ENCODE measurements around the gene WDFY4. TPM values are rescaled to one million over a fixed set of nuclear protein-coding genes. Genes with fewer than 3 reads are reported as not detected.

Gene WDFY4
- polyA plus RNA-seq, 5 donors, result 2.1 to 5.1 (median 4.5) TPM

DNA sequence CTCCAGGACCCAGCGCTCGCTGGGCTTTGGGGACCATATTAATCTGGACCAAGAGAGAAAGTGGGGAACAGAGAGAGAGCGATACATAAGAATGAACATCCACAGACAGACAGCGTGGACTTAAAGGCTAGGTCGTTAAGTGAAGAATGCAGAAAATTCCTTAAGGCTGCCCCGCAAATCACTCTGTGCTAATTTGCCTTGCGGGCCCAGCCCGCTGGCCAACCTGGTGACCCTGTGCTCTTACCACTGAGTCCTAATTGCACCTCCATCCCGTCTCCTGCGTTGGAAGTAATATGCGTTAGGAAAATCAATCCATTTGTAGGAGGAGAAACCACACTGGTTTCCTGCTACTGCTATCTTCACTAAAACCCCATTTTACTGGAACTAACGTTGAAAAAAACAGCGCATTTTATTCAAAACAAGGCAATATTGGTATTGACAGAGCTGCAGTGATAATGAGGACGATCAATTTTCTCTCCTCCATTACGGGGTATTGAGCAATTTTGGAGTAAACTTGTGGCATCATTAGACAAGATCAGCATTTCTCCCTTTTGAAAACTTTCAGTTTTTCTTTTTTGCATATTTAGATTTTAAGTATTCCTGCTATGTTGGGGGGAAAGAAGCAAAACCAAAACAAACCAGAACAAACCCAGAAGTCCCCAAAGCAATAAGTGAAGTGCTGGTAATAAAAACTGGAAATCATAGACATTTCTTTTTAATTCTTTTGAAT, 85.2 kb downstream of the WDFY4 start:
- no peak for DNase-seq

DNA sequence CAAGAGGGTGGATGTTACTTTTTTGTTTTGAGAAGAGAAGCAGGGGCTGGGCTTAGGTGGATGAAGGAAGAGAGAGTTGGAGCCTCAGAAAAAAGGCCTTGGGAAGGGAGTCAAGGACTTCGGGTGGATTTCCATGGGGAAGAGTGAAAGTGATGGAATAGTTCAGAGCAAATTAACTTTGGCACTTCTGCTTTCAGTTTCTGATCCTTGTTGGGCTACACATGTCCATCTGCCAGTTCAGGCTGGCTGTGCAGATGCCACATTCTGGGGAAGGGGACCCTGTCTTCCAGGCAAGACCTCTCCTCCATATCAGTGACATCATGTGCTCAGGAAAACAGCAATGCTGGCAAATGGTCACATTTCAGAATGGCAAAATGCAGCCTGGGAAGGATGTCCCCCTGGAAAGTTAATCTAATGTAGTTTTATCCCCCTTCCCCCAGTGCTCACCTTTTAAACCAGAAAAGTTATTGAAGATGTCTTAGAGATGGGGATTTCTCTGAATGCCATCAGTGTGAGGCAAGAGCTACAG, 86.0 kb downstream of the WDFY4 start:
- no peak for DNase-seq

DNA sequence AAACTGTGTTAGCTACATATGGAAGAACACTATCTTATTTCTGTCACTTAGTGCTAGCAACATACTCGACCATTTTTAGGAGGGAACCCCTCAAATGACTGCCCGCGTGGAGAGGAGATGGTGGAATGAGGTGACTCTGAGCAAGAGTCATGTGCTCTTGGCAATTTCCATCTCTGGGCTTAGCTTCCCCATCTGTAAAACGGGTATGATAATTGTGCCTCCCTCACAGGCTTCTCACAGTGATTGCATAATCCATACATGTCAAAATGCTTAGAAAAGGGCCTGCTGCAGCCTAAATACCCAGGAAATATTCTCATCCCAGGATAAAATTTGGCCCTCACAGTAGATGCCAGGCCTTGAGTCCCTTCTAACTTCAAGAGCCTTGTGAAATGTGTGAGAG, 86.6 kb downstream of the WDFY4 start:
- no peak for DNase-seq

DNA sequence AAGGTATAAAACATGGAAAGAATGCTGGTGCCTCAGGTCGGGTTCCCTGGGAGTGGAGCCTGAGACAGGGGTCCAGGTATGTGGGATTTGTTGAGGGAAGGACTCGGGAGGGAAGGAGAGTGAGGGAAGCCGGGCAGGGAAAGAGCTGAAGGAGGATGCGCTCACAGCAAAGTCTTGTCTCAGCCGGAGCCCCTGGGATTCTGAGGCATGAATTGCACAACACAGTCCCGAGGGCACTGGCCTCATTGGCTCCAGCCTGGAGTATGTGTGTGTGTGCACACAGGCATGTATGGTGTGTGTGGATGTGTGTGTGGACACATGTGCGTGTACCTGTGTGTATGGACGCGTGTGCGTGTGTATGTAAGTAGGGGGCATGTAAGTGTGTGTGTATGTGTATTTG, 87.4 kb downstream of the WDFY4 start:
- no peak for DNase-seq

DNA sequence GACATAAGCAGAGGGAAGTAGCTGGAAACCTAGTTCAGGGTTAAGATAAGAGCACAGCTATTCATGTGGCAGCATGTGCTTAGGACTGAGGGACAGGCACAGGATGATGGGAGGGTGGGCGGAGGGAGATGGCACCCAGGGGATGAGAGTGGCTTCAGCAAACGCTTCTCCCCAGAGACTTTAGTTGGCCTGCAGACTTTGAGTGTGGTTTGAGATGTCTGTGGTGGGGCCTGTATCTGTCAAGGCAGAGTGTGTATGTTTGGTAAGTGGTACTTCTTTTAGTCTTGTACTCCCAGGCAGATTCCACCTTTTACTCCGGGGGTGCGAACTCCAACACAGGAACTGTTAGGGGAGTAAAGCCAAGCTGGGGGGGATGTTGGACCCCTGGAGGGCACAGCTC, 88.9 kb downstream of the WDFY4 start:
- DNase-seq, result no peak

DNA sequence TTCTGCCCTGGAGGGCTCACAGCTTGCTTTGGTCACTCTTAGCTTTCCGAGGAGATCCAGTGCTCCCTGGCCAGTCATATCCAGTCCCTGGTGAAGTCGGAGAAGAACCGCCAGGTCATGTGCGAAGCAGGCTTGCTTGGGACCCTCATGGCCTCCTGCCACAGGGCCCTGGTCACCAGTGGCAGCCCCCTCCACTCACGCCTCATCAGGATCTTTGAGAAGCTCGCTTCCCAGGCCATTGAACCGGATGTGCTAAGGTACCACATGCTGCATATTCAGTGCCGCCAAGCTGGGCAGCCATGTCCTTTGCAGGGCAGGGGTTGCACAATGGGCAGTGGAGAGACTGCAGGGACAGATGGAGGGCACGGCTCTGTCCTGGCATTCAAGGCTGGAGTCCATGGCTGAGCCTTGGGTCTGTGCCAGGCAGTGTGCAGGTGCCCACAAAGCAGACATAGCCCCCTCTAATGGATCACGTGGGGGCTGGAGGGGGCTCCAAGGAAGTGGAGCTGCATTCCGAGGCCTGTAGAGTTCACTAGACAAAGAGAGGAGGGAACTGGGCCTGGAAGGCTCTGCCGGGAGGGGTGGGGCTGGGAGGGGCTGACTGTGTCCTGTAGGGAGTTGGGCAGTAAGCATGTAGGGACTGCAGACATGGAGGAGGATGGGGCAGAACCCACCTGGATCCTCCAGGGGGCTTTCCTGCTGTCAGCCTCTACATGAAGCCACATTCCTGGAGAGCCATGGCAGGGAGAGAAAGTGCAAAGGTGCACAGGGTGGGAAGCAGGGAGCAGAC, 89.9 kb downstream of the WDFY4 start:
- no peak for DNase-seq

DNA sequence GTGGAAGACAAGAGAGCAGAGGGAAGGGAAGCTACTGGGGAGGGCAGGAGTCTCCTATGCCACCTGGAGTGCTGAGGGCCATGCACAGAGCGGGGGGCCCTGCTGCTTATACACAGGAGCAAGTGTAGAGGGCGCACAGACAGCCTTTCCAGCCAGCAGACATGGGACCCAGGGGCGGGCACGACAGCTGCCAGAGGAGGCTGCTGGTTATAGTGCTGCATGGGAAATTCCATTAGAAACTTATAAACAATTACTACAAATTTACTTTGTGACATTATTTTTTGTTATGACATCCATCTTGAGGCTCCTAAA, 90.5 kb downstream of the WDFY4 start:
- DNase-seq, result no peak

DNA sequence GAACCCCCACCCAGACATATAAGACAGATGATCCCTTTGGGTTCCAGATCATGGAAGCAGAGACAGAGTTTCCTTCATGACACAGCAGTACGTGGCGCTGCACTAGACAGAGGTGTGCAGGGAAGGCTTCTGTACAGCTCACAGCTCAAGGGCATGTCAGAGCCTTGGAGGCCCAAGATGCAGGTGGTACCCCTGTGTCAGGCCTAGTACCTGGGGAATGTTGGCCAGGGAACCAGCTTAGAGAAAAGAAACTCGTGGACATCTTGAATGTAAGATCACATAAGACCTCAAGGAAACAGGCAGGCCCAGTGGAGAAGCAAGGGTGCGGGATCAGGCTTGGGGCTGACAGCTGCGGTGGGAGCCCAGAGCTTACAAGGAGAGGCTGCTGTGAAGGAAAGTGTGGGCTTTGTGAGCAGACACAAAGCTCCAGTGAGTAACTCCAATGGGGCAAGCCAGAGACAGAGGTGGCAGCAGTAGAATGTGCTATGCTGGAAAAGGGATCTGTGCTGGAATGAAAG, 91.4 kb downstream of the WDFY4 start:
- DNase-seq, result no peak

DNA sequence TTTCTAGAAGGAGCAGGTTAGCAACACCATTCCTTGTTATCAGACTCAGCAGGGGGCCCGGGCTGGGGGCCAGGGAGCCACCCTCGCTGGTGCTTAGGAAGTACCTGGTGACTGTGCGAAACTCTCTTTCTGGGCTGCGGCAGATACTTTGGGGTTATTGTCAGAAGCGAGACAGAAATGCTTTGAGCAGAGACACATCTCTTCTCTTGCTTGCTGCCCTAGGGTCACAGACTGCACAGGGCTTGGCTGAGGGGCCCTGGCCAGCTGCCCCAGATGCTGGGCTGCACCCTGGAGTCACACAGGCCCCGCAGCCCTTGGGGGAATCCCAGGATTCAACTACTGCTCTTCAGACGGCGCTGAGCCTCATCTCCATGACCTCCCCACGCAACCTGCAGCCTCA, 91.9 kb downstream of the WDFY4 start:
- no peak for DNase-seq

DNA sequence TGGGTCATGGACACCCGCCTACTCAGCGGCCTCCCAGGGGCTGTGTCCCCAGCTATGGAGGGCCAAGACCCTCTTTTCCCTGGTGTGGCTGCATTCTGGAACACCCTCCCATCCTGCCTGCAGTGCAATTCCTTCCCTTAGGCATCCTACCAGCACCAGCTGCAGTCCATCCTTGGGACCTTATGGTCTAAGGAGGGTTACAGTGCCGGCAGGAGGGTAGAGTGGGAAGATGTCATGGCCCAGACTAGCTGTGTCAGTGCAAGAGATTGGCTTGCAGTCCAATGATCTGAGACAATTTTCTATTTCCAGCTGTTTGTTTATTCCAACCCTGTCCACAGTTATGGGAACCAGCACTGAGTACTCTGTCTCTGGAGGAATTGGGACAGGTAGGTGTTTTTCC, 92.4 kb downstream of the WDFY4 start:
- peak in 1 of 2 donors; percentile 31 for DNase-seq

DNA sequence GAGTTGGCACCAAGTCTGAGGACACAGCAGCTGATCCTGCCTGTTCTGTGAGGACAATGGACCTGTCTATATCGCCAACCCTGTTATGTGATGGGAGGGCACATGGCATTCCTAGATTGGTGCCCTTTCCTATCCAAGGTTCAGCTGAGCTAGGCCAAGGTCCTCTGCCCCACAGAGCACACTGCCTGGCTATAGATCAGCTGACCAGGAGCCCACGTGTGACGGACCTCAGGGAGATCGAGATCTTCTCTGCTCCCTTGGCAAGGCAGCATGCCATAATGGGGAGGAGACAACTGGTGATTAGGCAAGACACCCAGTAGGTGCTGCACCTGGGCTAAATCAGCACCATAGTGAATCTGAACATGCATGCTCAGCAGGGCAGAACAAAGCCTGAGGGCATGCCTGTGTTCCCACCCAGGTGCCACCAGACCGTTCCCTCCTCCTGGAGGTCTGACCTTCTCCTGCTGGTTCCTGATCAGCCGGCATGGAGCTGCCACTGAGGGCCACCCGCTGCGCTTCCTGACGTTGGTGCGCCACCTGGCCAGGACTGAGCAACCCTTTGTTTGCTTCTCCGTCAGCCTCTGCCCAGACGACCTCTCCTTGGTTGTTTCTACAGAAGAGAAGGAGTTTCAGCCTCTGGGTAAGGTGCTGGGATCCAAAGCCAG, 93.7 kb downstream of the WDFY4 start:
- DNase-seq, result no peak

DNA sequence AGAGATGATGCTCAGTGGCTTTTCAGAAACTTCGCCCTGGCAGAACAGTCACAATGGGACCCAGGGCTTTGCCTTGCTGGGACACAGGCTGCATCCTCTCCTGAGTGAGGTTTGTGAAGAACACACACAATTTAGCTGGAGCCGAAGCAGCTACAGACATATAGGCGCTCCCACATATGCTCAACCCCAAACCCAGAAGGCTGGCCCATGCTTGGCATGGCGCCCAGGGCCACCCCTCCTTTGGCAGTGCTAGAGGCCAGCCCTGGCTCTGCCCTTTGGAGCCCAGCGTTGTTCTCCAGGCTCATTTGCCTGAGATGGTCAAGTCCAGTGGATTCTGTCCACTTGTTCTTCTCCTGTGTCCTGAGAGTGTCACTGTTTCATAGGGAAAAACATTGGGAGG, 94.4 kb downstream of the WDFY4 start:
- no peak for DNase-seq

DNA sequence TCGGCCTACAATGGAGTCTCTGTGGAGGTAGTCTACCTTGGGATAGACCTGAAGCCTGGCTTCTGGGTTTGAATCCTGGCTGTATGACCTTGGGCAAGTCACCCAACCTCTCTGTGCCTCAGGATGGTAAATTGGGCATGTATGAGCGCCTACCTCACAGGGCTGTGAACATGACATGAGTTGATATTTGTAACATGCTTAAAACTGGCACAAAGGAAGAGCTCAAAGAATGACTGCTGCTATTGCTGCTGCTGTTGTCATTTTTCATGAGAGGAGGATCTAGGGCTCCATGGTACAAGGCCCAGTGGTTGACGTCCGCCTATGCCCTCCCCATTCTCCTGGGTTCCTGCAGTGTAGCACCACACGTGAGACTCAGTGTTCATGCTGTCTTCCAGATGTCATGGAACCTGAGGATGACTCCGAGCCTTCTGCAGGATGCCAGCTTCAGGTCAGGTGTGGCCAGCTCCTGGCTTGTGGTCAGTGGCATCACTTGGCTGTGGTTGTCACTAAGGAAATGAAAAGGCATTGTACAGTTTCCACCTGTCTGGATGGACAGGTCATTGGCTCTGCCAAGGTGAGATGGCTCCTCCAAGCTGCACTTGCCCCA, 95.0 kb downstream of the WDFY4 start:
- no peak for DNase-seq

DNA sequence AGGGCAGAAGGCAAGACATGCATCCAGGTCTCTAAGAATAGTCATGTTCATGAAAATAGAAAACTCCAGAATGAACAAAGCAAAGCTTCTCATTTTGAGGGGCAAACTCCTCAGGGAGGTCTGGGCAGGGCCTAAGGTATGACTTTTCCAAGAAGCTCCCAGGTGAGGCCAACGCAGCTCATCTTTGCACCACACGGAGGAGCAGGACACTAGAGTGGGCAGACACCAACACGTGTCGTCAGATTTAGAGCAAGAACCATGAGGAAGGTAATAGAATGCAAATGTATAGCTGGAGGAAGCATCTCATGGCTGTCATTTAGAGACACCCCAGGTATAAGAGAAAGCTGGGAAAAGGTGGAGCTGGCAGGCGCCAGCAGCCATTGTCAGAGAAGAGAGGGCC, 95.7 kb downstream of the WDFY4 start:
- no peak for DNase-seq

DNA sequence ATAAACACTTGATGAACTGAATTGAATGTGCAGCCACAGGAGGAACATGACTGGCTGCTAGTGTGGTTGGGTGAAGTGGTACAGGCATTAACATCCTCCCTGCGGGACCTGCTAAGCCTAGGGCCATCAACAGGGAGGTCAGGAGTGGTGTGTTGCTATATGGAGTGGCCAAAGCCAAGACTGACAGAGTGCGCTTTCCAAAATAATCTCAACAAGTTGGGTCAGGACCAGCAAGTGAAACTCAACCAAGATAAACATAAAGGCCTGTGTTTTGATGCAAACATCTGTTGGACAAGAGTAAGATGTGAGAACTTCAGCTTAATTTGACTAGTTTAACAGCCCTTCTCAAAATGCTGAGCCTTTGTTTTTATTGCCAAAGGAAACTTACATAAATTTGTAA, 97.7 kb downstream of the WDFY4 start:
- DNase-seq, result peak; percentile 65 to 76

DNA sequence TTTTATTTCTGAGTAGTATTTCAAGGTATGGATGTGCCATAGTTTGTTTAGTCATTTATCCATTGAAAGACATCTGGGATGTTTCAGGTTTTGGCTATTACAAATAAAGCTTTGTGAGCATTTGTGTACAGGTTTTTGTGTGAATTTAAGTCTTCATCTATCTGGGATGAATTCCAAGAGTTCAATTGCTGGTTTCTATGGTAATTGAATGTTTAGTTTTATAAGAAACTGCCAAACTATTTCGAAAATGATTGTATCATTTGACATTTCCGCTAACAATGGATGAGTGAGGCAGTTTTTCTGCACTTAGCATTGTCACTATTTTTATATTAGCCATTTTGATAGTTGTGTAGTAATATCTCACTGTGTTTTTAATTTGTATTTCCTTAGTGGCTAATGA, 99.4 kb downstream of the WDFY4 start:
- no peak for DNase-seq

DNA sequence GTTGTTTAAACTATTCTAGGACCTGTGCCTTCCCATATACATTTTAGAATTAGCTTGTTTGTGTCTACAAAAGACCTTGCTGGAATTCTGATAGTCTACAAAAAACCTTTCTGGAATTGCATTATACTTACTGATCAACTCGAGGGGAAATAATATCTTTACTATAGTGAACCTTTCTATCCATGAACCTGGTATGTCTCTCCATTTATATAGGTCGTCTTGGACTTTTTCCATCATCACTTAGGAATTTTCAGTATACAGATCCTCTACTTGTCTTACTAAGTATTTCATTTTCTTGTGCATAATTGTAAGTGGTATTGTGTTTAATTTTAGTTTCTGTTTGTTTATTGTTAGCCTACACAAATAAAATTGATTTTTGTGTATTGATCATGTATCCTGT, 101.1 kb downstream of the WDFY4 start:
- no peak for DNase-seq

DNA sequence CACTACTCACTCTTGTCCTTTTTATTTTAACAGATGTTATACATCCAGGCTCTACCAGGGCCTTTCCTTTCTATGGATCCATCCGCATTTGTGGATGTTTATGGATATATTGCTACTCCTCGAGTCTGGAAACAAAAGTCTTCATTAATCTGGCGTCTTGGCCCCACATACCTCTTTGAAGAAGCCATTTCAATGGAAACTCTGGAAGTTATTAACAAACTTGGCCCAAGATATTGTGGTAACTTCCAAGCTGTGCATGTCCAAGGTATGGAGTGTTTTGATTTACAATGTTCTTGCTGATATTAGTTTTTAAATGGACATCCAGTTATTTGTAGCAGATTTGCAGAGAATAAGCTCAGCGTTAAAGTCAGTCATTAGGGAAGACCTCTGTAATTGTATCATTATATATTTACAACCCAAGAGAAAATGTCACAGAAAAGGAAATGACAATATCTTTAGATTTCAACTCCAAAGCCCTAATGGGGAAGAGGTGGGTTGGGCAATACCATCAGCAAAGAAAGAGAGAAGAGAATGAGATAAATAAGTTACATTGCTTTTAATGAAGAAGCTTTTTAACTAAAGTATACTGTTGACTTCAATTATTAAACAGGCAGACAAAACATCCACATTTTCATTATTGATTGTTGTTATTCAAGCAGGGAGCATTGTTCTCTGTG, 102.1 kb downstream of the WDFY4 start:
- no peak for DNase-seq

DNA sequence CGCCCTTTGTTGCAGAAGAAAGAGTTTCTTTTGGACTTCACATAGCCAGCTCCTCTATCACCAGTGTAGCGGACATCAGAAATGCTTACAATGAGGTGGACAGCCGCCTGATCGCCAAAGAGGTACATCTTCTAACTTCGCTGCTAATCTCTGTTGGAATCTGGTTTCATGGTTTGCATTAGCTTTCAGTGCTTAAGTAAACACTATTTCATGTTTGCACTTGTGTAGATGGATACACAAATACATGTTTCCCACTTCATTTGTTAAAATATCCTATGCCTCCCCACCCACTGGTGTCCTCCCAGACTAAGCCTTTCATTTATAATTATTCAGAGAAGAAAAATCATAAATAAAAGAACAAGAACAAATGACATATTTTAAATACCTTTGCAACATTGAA, 103.9 kb downstream of the WDFY4 start:
- DNase-seq, result no peak

DNA sequence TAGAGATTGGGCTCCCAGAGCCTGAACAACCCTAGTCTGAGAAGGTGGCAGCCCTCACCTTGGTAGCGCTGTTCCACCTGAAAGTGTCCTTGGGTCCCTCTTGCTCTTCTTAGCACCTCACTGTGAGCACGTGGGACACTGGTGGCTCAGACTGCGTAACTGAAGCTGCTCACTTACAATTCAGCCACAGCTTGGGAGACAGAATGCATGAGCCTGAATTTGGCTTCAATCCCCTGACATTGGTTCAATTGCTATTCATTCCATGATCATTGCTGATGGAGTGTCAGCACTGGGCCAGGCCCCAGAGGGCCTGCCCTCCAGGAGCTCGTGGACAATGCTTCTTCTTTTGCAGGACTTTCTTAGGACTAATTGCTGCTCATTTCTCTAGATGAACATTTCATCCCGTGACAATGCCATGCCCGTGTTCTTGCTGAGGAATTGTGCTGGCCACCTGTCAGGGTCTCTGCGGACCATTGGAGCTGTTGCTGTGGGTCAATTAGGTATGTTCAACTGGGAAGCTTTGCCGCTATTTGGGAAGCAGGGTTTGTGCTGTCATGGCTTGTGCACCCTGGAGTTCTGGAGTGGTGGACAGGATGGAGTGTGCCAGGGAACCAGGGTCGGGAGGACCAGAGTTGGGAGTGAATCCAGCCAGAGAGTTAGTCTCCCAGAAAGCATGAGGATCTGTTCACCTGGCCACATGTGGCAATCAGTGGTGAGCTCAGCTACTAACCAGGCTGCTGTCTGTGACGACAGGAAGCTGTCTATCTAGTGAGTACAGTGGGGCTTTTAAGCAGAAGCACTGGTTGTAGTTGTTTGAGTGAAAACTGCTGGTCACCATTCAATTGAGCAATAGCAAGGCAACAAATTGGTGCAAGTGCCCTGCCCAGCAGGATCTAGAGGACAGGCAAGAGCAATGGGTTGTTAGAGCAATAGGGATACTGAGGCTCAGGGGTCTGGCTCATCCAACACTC, 105.1 kb downstream of the WDFY4 start:
- DNase-seq, result no peak
